Measurements from ENCODE around the gene ZBP1.

DNA sequence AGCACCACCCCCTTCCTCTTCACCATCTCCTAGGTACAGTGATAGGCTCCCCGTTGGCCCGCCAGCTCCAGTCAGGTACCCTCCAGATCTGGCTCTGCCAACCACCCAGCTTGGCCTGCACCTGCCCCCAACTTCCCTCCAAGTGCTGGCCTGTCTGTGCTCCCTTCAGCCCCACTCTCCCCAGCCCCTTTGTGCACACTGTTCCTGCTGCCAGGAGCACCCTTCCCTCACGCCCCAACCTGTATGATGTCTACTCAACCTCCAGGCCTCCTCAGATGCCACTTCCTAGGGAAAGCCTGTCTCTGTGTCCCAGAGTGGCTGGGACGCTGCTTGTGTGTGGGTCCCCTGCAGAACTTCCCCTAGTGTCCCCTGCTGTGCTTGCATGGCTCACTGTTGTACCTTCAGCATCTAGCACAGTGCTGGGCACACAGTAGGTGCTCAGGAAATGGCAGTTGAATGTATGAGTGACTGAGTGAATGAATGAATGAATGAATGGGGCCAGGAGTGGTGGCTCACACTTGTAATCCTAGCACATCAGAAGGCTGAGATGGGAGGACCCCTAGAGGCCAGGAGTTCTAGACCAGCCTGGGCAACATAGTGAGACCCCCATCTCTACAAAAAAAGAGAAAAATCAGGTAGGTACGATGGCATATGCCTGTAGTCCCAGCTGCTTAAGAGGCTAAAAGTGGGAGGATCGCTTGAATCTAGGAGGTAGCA, 3.0 kb downstream of the ZBP1 start:
- TF ChIP-seq, protein P1, sequence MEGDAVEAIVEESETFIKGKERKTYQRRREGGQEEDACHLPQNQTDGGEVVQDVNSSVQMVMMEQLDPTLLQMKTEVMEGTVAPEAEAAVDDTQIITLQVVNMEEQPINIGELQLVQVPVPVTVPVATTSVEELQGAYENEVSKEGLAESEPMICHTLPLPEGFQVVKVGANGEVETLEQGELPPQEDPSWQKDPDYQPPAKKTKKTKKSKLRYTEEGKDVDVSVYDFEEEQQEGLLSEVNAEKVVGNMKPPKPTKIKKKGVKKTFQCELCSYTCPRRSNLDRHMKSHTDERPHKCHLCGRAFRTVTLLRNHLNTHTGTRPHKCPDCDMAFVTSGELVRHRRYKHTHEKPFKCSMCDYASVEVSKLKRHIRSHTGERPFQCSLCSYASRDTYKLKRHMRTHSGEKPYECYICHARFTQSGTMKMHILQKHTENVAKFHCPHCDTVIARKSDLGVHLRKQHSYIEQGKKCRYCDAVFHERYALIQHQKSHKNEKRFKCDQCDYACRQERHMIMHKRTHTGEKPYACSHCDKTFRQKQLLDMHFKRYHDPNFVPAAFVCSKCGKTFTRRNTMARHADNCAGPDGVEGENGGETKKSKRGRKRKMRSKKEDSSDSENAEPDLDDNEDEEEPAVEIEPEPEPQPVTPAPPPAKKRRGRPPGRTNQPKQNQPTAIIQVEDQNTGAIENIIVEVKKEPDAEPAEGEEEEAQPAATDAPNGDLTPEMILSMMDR (IDR thresholded peaks at IDR 0.05), result no peak
- TF ChIP-seq POLR2A (IDR thresholded peaks at IDR 0.05), result no peak
